HG02588 (cell line): ENCODE results near the gene TPGS1.

Source experiments
- ATAC-seq: cut with Tn5 transposase; IDR thresholded peaks from one replicate; pipeline ENCODE4 v1.9.1; 2021; ENCODE audit warnings: mild to moderate bottlenecking, moderate library complexity; ENCODE audit not compliant: unreplicated experiment

Gene TPGS1

GRCh38 chr19:538641-539428 lies 31.5 kb downstream of the TPGS1 start:
- ATAC-seq, result no peak

DNA sequence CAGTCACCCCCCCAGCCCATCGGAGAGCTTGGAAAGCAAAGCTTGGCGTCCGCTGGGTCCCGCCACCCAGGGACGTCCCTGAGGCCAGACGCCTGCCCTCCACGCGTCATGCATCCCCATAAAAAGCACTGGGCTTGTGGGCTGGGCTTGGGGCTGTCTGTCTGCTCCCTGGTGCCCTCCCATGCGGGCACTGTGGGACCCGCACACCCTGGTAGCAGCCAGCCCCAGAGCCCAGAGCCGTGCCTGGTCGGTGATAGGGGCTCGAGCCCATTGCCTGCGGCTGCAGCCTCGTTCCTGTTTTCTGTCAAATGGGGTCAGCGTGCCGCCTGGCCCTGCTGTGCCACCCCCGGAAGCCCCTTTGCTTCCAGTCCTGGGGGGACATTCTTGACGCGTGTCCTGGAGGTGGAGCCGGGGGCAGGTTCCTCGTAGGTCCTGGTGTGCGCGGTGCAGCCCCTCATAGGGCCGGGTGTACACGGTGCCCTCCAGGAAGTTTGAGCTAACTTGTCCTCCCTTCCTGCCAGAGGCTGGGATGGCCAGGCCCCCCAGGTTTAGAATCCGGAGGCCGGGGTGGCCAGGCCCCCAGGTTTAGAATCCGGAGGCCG lies 32.2 kb downstream of the TPGS1 start:
- no peak for ATAC-seq

GRCh38 chr19:540867-541637 lies 33.8 kb downstream of the TPGS1 start:
- ATAC-seq, result no peak

DNA sequence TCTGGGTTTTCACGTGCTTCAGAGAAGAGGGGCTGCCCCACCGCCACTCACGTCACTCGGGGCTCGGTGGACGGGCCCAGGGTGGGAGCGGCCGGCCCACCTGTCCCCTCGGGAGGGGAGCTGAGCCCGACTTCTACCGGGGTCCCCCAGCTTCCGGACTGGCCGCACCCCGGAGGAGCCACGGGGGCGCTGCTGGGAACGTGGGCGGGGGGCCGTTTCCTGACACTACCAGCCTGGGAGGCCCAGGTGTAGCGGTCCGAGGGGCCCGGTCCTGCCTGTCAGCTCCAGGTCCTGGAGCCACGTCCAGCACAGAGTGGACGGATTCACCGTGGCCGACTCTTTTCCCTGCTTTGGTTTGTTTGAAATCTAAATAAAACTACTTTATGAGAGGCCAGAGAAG lies 34.4 kb downstream of the TPGS1 start:
- ATAC-seq, result no peak

DNA sequence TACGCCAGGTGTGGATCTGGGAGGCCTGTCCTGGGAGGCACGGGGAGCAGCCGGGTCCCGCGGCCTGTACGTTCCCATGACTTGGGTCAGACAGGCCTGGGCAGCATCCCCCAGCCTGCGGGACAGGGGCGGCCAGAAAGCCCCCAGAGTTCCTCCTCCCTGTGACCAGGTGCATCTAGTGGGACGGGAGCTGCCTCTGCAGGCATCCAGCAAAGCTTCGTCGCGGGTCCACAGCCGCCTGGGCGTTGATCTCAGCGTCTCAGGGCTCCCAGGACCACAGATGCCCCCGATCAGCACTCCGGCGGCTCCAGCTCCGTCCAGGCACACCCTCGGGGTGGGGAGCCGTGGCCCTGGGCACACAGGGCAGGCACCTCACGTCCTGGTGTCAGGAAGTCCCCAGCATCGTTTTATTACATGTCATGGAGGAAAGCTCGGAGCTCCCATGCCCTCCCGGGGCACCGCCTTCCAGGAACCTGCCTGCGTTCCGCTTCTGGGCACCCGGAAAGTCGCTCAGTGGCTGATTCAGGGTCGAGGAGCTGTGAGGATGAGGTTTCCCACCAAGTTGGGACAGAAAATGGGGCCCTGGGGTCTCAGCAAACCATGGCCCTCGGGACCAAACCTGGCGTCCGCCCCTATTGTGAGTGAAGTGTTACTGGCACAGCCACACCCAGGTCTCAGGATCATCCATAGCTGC lies 35.0 kb downstream of the TPGS1 start:
- ATAC-seq, result no peak

DNA sequence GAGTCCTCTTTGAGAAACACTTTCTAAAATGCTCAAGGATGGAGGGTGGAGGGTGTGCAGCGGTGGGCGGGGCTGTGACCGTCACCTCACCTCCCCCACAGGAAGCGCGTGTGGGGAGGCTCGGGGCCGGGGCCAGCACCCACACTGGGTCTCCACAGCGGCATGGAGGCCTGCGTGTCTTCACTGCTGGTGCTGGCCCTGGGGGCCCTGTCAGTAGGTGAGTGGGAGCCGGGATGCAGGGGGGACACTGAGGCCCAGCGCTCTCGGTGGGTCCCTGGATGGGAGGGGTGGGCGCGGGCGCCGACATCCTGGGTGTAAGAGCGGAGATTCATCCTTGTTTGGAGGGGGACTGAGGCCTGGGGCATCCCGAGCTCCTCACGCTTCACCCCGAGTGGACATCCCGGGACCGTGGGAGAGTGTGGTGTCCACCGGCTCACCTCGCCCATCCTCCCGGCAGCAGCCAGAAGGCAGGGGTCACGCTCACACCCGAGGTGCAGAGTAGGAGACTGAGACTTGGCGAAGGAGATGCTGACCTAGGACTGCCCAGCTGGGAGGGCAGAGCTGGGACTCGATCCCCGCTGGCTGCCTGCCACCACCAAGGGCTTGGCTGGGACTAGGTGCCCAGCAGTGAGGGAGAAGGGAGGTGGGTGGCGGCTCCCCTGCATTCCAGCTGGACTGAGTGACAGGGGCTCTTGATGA lies 36.8 kb downstream of the TPGS1 start, which contains the start of gene GZMM:
Gene GZMM, plus strand, starts transcription at position 144 of the 699 bp plus-strand sequence. Its CDS starts 19 bp downstream, at position 163.
- no peak for ATAC-seq

DNA sequence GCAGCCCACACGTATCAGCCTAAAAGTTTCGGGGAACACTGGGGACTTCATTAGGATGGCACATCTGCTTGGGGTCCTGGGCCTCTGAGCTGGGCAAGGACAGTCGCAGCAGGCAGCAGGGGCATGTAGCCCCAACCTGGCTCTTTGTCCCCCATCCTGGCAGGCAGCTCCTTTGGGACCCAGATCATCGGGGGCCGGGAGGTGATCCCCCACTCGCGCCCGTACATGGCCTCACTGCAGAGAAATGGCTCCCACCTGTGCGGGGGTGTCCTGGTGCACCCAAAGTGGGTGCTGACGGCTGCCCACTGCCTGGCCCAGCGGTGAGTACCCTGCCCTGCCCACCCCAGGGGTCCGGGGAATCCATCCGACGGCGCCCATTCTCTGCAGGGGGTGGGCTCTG lies 39.8 kb downstream of the TPGS1 start:
- ATAC-seq, result no peak

- ATAC-seq, result no peak
Measured at GRCh38 chr19:547836-548720, 40.8 kb downstream of the TPGS1 start.

GRCh38 chr19:548886-549830 lies 41.9 kb downstream of the TPGS1 start:
- no peak for ATAC-seq

DNA sequence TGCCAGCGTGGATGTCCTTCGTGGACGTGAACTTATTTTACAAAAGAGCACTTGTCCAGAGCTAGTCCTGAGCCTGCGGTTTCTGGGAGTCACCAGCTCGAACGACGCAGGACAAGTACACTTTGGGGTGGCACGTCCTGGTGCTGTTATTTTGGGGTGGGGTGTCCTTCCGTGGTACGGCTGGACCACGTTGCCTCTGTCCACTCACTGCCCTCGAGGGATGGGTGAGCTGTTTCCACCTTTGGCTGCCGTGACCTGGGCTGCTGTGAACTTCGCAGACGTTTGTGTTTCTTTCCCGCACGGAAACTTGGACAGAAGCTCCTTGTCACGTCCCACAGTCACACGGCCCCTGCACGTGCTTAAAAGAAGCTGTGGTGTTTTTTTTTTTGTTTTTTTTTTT lies 47.5 kb downstream of the TPGS1 start:
- ATAC-seq, result no peak

DNA sequence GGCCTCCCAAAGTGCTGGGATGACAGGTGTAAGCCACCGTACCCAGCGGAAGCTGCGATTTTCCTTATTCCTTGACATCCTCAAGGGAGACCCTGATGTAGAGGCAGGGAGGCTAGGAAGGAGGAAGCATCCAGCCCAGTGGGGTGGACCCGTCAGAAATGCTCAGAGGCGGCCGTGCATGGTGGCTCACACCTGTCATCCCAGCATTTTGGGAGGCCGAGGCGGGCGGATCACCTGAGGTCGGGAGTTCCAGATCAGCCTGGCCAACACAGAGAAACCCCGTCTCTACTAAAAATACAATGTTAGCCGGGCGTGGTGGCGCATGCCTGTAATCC lies 48.1 kb downstream of the TPGS1 start:
- ATAC-seq, result no peak

DNA sequence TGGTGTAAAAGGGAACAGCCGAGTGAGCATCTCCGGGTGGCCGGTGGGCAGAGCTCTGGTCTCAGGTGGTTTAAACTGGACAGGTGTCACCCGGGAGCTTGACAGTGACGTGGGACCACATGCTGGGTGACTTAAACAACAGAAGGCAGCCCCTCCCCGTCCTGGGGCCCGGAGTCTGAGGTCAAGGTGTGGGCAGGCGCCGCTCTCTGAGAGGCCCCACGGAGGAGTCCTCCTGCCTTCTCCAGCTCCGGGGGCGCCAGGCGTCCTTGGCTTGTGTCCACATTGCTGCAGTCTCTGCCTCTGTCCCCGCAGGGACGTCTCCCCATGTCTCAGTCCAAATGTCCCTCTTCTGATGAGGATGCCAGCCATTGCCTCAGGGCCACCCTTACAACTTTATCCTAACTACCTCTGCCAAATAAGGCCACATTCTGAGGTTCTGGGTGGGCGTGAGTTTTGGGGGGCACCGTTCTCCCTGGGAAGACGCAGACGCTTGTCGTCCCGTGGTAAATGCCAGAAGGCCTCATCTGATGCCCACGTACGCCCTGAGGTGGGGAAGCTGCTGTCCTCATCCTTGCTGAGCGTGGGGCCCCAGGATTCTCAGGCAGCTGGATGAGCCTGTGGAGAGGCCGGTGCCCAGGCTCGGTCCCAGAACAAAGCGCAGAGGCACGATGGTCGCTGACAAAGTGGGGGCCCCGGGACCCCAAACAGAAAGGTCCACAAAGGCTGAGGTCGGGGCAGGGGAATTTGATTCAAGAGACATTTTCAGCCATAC lies 49.5 kb downstream of the TPGS1 start:
- no peak for ATAC-seq

- ATAC-seq, result no peak
Measured at GRCh38 chr19:558770-559439, 51.6 kb downstream of the TPGS1 start.

- no peak for ATAC-seq
Measured at GRCh38 chr19:560121-560520, 52.8 kb downstream of the TPGS1 start.

- ATAC-seq, result no peak
Measured at GRCh38 chr19:566403-566802, 59.1 kb downstream of the TPGS1 start.

GRCh38 chr19:566844-567243 lies 59.5 kb downstream of the TPGS1 start:
- ATAC-seq, result no peak

DNA sequence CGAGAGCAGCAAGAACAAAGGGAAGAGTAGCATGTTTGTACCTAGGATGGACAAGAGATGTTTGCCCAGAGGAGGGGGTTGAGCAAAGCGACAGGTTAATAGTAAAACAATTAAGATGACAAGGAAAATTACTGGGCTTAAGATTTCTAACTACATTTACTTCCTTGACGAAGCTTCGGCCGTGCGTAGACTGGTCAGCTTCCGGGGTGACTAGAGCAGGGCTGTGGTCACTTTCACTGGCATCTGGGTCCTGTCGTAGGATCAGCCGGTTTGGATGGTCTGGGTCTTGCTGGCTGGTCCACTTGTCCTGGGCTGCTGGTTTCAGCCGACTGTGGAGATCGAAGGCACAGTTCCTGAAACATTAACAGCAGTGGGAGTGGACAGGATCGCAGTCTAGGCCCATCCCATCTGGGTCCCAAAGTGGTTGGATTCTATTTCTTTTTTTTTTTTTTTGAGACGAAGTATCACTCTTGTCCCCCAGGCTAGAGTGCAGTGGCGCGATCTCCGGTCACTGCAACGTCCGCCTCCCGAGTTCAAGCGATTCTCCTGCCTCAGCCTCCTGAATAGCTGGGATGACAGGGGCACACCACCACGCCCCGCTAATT lies 60.1 kb downstream of the TPGS1 start:
- no peak for ATAC-seq
